Subcutaneous adipose tissue (tissue), 4 donors: ENCODE results near the gene ZPR1. TPM values are rescaled to one million over a fixed set of nuclear protein-coding genes. Genes with fewer than 3 reads are reported as not detected.

Experiments
- total RNA-seq, 4 donors: library from RNA; depleted of rRNA; stranded (reverse); fragments of >200 nt; gene quantifications; one replicate each; pipeline ENCODE4 v1.1.0, GENCODE V29; 2016
- TF ChIP-seq, protein P1 (sequence below): fragments of 450-650 bp; IDR thresholded peaks from one replicate; pipeline ENCODE4 v1.5.1; 2016; ENCODE audit warnings: low read depth, mild to moderate bottlenecking, control low read depth, antibody characterized with exemption, moderate library complexity

ZPR1 gene
- total RNA-seq, 4 donors from 2014 or later, result 27.6 to 39.4 (median 31.2) TPM

GRCh38 chr11:116832350-116833290 lies 44.8 kb upstream of the ZPR1 start:
- TF ChIP-seq, protein P1, sequence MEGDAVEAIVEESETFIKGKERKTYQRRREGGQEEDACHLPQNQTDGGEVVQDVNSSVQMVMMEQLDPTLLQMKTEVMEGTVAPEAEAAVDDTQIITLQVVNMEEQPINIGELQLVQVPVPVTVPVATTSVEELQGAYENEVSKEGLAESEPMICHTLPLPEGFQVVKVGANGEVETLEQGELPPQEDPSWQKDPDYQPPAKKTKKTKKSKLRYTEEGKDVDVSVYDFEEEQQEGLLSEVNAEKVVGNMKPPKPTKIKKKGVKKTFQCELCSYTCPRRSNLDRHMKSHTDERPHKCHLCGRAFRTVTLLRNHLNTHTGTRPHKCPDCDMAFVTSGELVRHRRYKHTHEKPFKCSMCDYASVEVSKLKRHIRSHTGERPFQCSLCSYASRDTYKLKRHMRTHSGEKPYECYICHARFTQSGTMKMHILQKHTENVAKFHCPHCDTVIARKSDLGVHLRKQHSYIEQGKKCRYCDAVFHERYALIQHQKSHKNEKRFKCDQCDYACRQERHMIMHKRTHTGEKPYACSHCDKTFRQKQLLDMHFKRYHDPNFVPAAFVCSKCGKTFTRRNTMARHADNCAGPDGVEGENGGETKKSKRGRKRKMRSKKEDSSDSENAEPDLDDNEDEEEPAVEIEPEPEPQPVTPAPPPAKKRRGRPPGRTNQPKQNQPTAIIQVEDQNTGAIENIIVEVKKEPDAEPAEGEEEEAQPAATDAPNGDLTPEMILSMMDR, result no peak

DNA sequence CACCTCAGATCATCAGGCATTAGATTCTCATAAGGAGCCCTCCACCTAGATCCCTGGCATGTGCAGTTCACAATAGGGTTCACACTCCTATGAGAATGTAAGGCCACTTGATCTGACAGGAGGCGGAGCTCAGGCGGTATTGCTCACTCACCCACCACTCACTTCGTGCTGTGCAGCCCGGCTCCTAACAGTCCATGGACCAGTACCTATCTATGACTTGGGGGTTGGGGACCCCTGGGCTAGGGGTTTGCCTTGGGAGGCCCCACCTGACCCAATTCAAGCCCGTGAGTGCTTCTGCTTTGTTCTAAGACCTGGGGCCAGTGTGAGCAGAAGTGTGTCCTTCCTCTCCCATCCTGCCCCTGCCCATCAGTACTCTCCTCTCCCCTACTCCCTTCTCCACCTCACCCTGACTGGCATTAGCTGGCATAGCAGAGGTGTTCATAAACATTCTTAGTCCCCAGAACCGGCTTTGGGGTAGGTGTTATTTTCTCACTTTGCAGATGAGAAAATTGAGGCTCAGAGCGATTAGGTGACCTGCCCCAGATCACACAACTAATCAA lies 44.0 kb upstream of the ZPR1 start:
- TF ChIP-seq, protein P1, result no peak

DNA sequence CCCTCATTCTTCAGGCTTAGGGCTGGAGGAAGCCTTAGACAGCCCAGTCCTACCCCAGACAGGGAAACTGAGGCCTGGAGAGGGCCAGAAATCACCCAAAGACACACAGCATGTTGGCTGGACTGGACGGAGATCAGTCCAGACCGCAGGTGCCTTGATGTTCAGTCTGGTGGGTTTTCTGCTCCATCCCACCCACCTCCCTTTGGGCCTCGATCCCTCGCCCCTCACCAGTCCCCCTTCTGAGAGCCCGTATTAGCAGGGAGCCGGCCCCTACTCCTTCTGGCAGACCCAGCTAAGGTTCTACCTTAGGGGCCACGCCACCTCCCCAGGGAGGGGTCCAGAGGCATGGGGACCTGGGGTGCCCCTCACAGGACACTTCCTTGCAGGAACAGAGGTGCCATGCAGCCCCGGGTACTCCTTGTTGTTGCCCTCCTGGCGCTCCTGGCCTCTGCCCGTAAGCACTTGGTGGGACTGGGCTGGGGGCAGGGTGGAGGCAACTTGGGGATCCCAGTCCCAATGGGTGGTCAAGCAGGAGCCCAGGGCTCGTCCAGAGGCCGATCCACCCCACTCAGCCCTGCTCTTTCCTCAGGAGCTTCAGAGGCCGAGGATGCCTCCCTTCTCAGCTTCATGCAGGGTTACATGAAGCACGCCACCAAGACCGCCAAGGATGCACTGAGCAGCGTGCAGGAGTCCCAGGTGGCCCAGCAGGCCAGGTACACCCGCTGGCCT lies 42.5 kb upstream of the ZPR1 start:
- TF ChIP-seq, protein P1, result no peak

- TF ChIP-seq, protein P1, result no peak
Measured at GRCh38 chr11:116829525-116830183, 41.8 kb upstream of the ZPR1 start, which contains the start of gene APOC3. Gene APOC3, plus strand, starts transcription at chr11:116829907. Its CDS starts 676 bp downstream, at chr11:116830583.

GRCh38 chr11:116828632-116829524 lies 41.1 kb upstream of the ZPR1 start:
- TF ChIP-seq, protein P1, result no peak

GRCh38 chr11:116827461-116827860 lies 39.6 kb upstream of the ZPR1 start:
- TF ChIP-seq, protein P1, result no peak
